Mammary epithelial cell (primary cell): Measurements from ENCODE around the gene TRMT13.

Source experiments
- CTCF ChIP-seq, 2 donors: IDR thresholded peaks in 1 of 2; conservative IDR thresholded peaks in 1 of 2; 2 replicates each; pipeline ENCODE4 v1.5.1; 2011 to 2012; ENCODE audit warnings: inconsistent platforms in 2 of 2, low read length in 2 of 2, mild to moderate bottlenecking in 2 of 2, control low read depth in 1 of 2, low read depth in 1 of 2; ENCODE audit not compliant: insufficient read depth in 1 of 2; ENCODE audit errors: extremely low read depth in 1 of 2
- EZH2 ChIP-seq: IDR thresholded peaks from 2 replicates; pipeline ENCODE4 v1.6.1; 2012; ENCODE audit warnings: low read length, inconsistent platforms, borderline replicate concordance

DNA sequence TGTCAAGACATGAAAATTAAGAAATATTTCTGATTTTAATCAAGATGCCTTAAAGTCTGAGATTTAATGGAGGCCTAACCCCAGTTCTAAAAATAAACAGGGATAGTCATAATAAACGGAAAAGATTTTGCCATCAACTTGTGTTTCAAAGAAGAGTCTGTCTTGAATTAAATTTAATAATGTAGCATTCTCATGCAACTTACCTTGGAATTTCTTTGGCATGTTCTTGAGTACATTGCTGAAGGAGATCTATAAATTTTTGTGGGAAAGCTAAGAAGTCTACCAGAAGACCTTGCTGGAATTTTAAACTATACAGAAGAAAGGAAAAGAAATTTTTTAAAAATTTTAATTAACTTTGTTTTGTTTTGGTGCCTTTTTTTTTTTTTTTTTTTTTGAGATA, 10.8 kb upstream of the TRMT13 start:
- TF ChIP-seq CTCF (conservative IDR thresholded peaks at IDR 0.05 in 1 of 2, IDR thresholded peaks at IDR 0.05 in 1 of 2; ENCODE audit: extremely low read depth in 1 of 2, insufficient read depth in 1 of 2, low read depth in 1 of 2, low read length in 2 of 2): no peak
- TF ChIP-seq EZH2: no peak
